Mammary epithelial cell (primary cell): ENCODE results near the gene PIGM.

Experiments
- CTCF ChIP-seq, 2 donors: IDR thresholded peaks in 1 of 2; conservative IDR thresholded peaks in 1 of 2; 2 replicates each; pipeline ENCODE4 v1.5.1; 2011 to 2012; ENCODE audit warnings: inconsistent platforms in 2 of 2, low read length in 2 of 2, mild to moderate bottlenecking in 2 of 2, control low read depth in 1 of 2, low read depth in 1 of 2; ENCODE audit not compliant: insufficient read depth in 1 of 2; ENCODE audit errors: extremely low read depth in 1 of 2
- EZH2 ChIP-seq: IDR thresholded peaks from 2 replicates; pipeline ENCODE4 v1.6.1; 2012; ENCODE audit warnings: low read length, inconsistent platforms, borderline replicate concordance

- TF ChIP-seq CTCF (conservative IDR thresholded peaks at IDR 0.05 in 1 of 2, IDR thresholded peaks at IDR 0.05 in 1 of 2; ENCODE audit: extremely low read depth in 1 of 2, insufficient read depth in 1 of 2, low read depth in 1 of 2, low read length in 2 of 2) (no peak), EZH2 (peak; percentile 30)
Observed at GRCh38 chr1:160070243-160071163, 38.7 kb upstream of the PIGM start.
